Ascending aorta (tissue), 2 donors: ENCODE measurements around the gene MLLT3. TPM values are rescaled to one million over a fixed set of nuclear protein-coding genes. Genes with fewer than 3 reads are reported as not detected.

ENCODE experiments used
- DNase-seq, 2 donors: peaks; one replicate each; pipeline ENCODE4 v3.0.0-alpha.2; 2019; ENCODE audit warnings: low spot score in 2 of 2
- H3K27ac ChIP-seq, 2 donors: fragments of 200-600 bp; sonication (generic); one replicate each; pipeline ENCODE4 v1.5.1; 2016 to 2017; ENCODE audit warnings: mild to moderate bottlenecking in 1 of 2
- H3K27me3 ChIP-seq: fragments of 200-600 bp; sonication (generic); one replicate; pipeline ENCODE4 v1.5.1; 2017
- H3K36me3 ChIP-seq, 2 donors: fragments of 200-600 bp; sonication (generic); one replicate each; pipeline ENCODE4 v1.5.1; 2016
- H3K4me1 ChIP-seq, 2 donors: fragments of 200-600 bp; sonication (generic); one replicate each; pipeline ENCODE4 v1.5.1; 2016 to 2017; ENCODE audit warnings: mild to moderate bottlenecking in 1 of 2
- H3K4me3 ChIP-seq, 2 donors: fragments of 200-600 bp; sonication (generic); one replicate each; pipeline ENCODE4 v1.5.1; 2016 to 2017; ENCODE audit warnings: mild to moderate bottlenecking in 1 of 2
- H3K9me3 ChIP-seq, 2 donors: fragments of 200-600 bp; sonication (generic); one replicate each; pipeline ENCODE4 v1.5.1; 2016
- intact Hi-C: fragments of 100-400 bp; cut with DNase I; formaldehyde crosslinking; loops from one replicate; pipeline ENCODE4 v1.15.1; 2023
- total RNA-seq: library from RNA; depleted of rRNA; stranded (reverse); fragments of >200 nt; gene quantifications from one replicate; pipeline ENCODE4 v1.1.0, GENCODE V29; 2016
- TF ChIP-seq, protein P1 (sequence below), 3 experiments: fragments of 200-600 bp in 2 of 3; fragments of 450-650 bp in 1 of 3; sonication (generic) in 2 of 3; IDR thresholded peaks; one replicate each; pipeline ENCODE4 v1.5.1; 2016 to 2019; ENCODE audit warnings: antibody characterized with exemption in 3 of 3, mild to moderate bottlenecking in 1 of 3, moderate library complexity in 1 of 3

MLLT3 gene
- total RNA-seq, 1 donor from 2014 or later, result 16.8 TPM

DNA sequence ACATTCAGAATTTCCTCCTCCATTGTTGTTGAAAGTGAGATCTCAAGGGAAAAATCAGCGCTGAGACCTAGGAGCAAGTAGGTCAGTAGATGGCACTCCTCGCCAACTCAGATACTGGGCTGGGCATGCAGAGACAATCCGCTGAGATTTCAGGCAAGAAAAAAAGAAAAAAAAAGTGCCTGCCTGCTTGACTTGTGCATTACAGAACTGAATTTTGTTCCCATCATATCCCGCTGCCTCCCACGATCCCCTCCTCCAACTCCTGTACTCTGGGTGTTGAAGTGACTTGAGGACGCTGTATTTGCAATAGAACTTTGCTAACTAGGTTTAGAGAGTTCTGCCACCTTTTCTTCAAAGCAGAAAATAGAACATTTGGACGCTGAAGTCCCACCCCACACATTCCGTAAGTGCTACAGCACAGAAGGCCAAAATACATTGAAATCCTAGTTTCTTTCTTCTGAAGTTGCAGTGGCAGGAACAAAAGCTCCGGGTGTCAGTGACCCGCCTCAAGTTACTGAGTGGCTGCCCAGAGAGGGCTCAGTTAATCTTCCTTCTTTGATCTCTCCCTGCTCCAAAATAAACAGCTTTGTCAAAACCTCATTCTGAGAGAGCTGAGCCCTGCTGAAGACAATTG lies 265.8 kb downstream of the MLLT3 start:
- Histone ChIP-seq H3K4me3 (peak overlapping the region; percentile 28 to 43), H3K4me1 (peaks cover 0 to 15% of the 10 kb centered on the region in 2 donors), H3K27me3 (no peaks in the 10 kb centered on the region), H3K27ac (peak overlapping the region; percentile 35 to 49), H3K9me3 (no peaks in the 10 kb centered on the region), H3K36me3 (peaks cover 0 to 8% of the 10 kb centered on the region in 2 donors)
- TF ChIP-seq, protein P1, sequence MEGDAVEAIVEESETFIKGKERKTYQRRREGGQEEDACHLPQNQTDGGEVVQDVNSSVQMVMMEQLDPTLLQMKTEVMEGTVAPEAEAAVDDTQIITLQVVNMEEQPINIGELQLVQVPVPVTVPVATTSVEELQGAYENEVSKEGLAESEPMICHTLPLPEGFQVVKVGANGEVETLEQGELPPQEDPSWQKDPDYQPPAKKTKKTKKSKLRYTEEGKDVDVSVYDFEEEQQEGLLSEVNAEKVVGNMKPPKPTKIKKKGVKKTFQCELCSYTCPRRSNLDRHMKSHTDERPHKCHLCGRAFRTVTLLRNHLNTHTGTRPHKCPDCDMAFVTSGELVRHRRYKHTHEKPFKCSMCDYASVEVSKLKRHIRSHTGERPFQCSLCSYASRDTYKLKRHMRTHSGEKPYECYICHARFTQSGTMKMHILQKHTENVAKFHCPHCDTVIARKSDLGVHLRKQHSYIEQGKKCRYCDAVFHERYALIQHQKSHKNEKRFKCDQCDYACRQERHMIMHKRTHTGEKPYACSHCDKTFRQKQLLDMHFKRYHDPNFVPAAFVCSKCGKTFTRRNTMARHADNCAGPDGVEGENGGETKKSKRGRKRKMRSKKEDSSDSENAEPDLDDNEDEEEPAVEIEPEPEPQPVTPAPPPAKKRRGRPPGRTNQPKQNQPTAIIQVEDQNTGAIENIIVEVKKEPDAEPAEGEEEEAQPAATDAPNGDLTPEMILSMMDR (IDR thresholded peaks at IDR 0.05), result peak in 2 of 3 experiments; percentile 55 to 72
- intact Hi-C loops, result loop anchor here (2.0 to 10.0 kb wide), 6 partner anchors 78 to 756 kb away; partner anchors contain the start of genes FOCAD and MLLT3
- peak in 1 of 2 donors; percentile 77 for DNase-seq

GRCh38 chr9:20355022-20355421 lies 267.3 kb downstream of the MLLT3 start:
- intact Hi-C loops, result loop anchor here (5.0 to 10.0 kb wide), 5 partner anchors 80 to 757 kb away; partner anchors contain the start of genes FOCAD and MLLT3
- H3K4me3 ChIP-seq, result no peak overlapping the region

DNA sequence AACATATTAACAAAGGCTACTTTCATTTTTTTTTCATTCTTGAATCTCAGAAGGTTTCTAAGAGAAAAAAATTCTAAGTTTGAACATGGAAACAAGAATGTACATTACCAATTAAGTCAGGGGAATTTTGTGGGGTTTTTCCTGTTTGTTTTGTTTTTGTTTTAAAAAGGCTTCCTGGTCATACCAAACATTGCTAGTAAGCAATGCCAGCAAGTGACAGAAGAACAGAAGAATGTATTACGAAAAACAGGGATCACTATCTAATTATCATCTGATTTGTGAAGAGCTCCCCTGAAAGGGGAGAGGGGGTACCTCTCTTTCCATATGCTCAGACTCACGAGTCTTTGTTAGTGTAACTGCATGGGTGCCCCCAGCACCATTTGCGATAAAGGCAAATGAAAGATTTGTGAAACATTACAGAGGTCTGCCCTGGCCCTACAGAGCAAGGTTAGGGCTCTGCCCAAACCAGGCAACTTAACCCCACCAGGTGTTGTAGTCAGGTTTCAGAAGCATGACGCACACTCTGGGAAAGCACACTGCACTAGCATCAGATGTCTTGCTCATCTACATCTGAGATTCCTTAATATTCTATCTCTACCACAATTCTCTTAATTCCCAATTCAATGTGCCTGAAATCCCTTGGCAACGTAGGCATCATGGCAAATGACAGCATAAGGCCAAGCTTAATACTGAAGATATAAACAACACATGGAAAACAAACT lies 268.2 kb downstream of the MLLT3 start:
- Histone ChIP-seq H3K27me3 (no peaks in the 10 kb centered on the region), H3K4me1 (peaks cover 0 to 15% of the 10 kb centered on the region in 2 donors), H3K4me3 (no peak overlapping the region), H3K9me3 (no peaks in the 10 kb centered on the region), H3K36me3 (no peaks in the 10 kb centered on the region), H3K27ac (no peak overlapping the region)
- TF ChIP-seq, protein P1 (IDR thresholded peaks at IDR 0.05), result no peak
- DNase-seq, result no peak
- intact Hi-C loops, result loop anchor here (10.0 kb wide), 2 partner anchors 81 to 429 kb away; no protein-coding TSS in a partner anchor

More at GRCh38 chr9:20355022-20355421, 267.3 kb downstream of the MLLT3 start:
- TF ChIP-seq, protein P1 (IDR thresholded peaks at IDR 0.05), result no peak
- H3K4me1 ChIP-seq, result peaks cover 0 to 15% of the 10 kb centered on the region in 2 donors
- no peaks in the 10 kb centered on the region for H3K27me3 ChIP-seq
- no peaks in the 10 kb centered on the region for H3K9me3 ChIP-seq
- DNase-seq, result no peak
- H3K27ac ChIP-seq, result peak overlapping the region in 1 of 2 donors; percentile 21
- no peaks in the 10 kb centered on the region for H3K36me3 ChIP-seq

DNA sequence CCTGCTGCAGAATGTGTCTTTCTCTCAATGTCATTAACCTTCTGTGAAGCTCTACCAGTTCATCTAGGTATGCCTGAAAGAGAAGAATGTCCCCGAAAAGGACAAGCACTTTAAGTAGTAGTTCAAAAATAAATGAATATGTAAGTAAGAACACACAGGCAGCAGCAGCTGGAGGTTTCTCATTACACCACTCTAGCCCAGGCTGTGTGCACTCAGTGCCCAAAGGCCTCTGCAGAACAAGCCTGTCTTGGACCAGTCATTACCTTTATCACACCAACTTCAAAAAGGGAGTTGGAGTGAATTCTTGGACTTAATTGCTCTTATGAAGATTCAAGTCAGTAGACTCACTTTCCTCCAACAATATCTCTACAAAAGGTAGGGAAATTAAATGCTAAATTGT lies 268.8 kb downstream of the MLLT3 start:
- Histone ChIP-seq H3K36me3 (no peaks in the 10 kb centered on the region), H3K4me3 (no peak overlapping the region), H3K4me1 (peaks cover 0 to 15% of the 10 kb centered on the region in 2 donors), H3K27ac (no peak overlapping the region), H3K9me3 (no peaks in the 10 kb centered on the region), H3K27me3 (no peaks in the 10 kb centered on the region)
- DNase-seq, result no peak
- TF ChIP-seq, protein P1 (IDR thresholded peaks at IDR 0.05), result no peak
- intact Hi-C loops, result loop anchor here (10.0 kb wide), 2 partner anchors 81 to 429 kb away; no protein-coding TSS in a partner anchor

DNA sequence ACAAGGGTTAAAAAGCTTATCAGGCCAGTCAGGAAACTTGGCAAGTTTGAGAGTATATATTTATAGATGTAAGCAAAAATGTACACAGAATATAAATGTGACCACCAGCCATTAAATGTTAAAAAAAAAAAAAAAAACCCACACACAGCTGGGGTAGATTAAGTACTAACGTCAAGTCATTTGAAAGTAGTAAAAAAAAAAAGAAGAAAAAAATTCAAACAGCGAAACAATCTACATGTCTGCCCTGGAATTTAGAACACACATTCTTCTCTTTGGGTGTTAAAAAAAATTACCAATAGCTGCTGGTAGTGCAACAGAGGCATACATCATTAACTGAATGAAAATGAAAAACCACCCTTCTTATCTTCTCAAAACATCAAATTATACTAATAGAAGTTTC lies 269.7 kb downstream of the MLLT3 start:
- TF ChIP-seq, protein P1 (IDR thresholded peaks at IDR 0.05), result no peak
- no peak overlapping the region for H3K4me3 ChIP-seq
- no peaks in the 10 kb centered on the region for H3K27me3 ChIP-seq
- no peaks in the 10 kb centered on the region for H3K9me3 ChIP-seq
- intact Hi-C loops, result loop anchor here (10.0 kb wide), 2 partner anchors 82 to 428 kb away; no protein-coding TSS in a partner anchor
- H3K27ac ChIP-seq, result no peak overlapping the region
- H3K36me3 ChIP-seq, result no peaks in the 10 kb centered on the region
- peaks cover 0 to 15% of the 10 kb centered on the region in 2 donors for H3K4me1 ChIP-seq
- no peak for DNase-seq
